Stimulated activated CD8-positive, alpha-beta memory T cell treated with anti-CD3 and anti-CD28 coated beads, Interleukin-2, amount 100 ng/mL, for 48 hours (primary cell): ENCODE measurements around the gene CCT8.
"Not testable (repeated sequence)": the region's sequence is repeated elsewhere in the genome, so short reads cannot be mapped to it uniquely, and the experiment has no call there.

Experiments
- DNase-seq, 2 donors: peaks; one replicate each; pipeline ENCODE4 v3.0.0-alpha.2; 2020; ENCODE audit warnings: low read depth in 2 of 2

Gene CCT8

GRCh38 chr21:29018540-29018939, 54.9 kb downstream of the CCT8 start:
- no peak for DNase-seq

DNA sequence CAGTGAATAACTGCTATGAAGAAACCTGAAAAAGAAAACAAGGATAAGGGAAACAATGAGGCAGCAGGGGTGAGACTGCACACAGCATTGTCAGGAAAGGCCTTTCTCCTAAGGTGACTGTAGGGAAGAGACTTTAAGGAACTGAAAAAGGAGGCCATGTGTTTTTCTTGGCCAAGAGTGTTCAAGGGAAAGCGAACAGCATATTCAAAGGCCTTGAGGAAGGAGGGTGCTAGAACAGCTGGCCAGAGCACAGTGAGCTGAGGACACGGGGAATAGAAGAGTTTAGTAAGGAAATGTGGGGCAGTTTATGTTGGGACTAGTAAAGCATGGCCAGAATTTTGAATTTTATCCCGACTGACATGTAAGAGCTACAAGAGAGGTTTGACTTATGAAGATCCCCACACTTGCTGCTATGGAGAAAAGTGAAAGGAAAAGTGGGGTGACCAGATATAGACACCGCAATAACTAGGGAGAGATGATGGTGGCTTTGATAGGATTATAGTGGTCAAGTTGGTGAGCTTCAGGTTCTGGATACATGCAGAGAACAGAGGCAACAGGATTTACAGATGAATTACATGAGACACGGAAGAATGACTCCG, 55.7 kb downstream of the CCT8 start:
- DNase-seq = no peak

- DNase-seq = not testable (repeated sequence)
These were observed 62.2 kb downstream of the CCT8 start for GRCh38 chr21:29011236-29011635.

GRCh38 chr21:29008367-29008766, 65.1 kb downstream of the CCT8 start:
- DNase-seq = no peak

DNA sequence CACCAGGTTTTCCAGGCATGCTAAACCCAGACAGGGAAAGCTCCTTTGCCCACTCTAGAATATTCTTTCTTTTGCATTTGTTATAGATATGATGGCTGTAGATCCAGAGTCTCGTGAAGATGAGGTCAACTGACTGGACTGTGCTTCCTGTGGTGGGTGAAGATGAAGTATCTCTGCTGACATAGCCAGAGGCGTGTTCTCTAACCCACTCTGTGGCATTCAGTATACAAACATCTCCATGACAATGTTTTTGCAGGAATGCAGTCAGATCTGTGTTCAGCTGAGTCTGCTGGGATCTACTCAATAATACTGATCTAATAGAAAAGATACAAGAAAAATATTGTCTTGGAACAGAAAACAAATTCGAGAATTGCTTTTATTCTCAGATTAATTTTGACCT, 65.6 kb downstream of the CCT8 start:
- DNase-seq = no peak

DNA sequence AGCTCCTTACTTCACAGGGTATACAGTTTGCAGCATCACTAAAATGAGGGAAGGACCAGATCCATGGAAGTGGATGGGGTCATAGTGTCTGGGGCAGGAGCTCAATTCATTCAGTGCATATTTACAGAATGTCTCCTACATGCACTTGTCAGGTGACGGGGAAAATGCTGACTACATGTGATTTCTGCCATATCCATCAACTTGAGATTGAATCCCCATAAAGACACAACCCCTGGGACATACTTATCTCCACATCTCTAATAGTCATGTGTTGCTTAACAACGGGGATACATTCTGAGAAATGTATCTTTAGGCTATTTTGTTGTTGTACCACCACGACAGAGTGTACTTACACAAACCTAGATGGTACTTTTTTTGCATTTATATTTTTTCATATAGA, 66.3 kb downstream of the CCT8 start:
- DNase-seq = no peak
